Endothelial cell (in vitro differentiated cells): ENCODE data around the gene SERPINA1. TPM values are rescaled to one million over a fixed set of nuclear protein-coding genes. Genes with fewer than 3 reads are reported as not detected.

ENCODE experiments used
- DNase-seq: peaks from one replicate; pipeline ENCODE4 v3.0.0; 2021; ENCODE audit warnings: low spot score
- H3K27ac Mint-ChIP-seq: one replicate; pipeline ENCODE4 v1.8.0; 2021; ENCODE audit warnings: mixed read lengths, inconsistent platforms; ENCODE audit not compliant: unreplicated experiment
- H3K27me3 Mint-ChIP-seq: one replicate; pipeline ENCODE4 v1.8.0; 2021; ENCODE audit warnings: mild to moderate bottlenecking, moderate library complexity, mixed read lengths, inconsistent platforms; ENCODE audit not compliant: unreplicated experiment
- H3K36me3 Mint-ChIP-seq: one replicate; pipeline ENCODE4 v1.8.0; 2021; ENCODE audit warnings: mild to moderate bottlenecking, low read depth, mixed read lengths, inconsistent platforms; ENCODE audit not compliant: unreplicated experiment
- H3K4me1 Mint-ChIP-seq: one replicate; pipeline ENCODE4 v1.8.0; 2021; ENCODE audit warnings: mild to moderate bottlenecking, mixed read lengths, inconsistent platforms; ENCODE audit not compliant: unreplicated experiment
- H3K4me3 Mint-ChIP-seq: one replicate; pipeline ENCODE4 v1.8.0; 2021; ENCODE audit warnings: mild to moderate bottlenecking, mixed read lengths, inconsistent platforms; ENCODE audit not compliant: unreplicated experiment
- H3K9me3 Mint-ChIP-seq: one replicate; pipeline ENCODE4 v1.8.0; 2021; ENCODE audit warnings: mixed read lengths, inconsistent platforms; ENCODE audit not compliant: unreplicated experiment
- CTCF ChIP-seq: fragments of 200-600 bp; sonication (generic); IDR thresholded peaks from one replicate; pipeline ENCODE4 v1.5.0; 2021; ENCODE audit warnings: antibody characterized with exemption; ENCODE audit not compliant: unreplicated experiment
- total RNA-seq: library from RNA; stranded (reverse); fragmentation: NEBNext Ultra II Directional; extraction: Animal tissue kit (Norgen Biotek cat#: 25700); gene quantifications from one replicate; pipeline ENCODE4 v1.2.1, GENCODE V29; 2021; ENCODE audit not compliant: unreplicated experiment

SERPINA1 gene
- total RNA-seq, 1 donor from 2014 or later: not detected

GRCh38 chr14:94394581-94395207 lies 6.3 kb upstream of the SERPINA1 start:
- Mint-ChIP-seq H3K4me1 (peaks cover 3% of the 10 kb centered on the region), H3K27ac (no peak overlapping the region), H3K4me3 (no peak overlapping the region), H3K27me3 (peaks cover 6% of the 10 kb centered on the region), H3K9me3 (no peaks in the 10 kb centered on the region), H3K36me3 (no peaks in the 10 kb centered on the region)
- TF ChIP-seq CTCF: no peak
- no peak for DNase-seq

GRCh38 chr14:94394025-94394493 lies 5.7 kb upstream of the SERPINA1 start:
- peaks cover 3% of the 10 kb centered on the region for H3K4me1 Mint-ChIP-seq
- DNase-seq: no peak
- TF ChIP-seq CTCF: no peak
- no peak overlapping the region for H3K27ac Mint-ChIP-seq
- H3K27me3 Mint-ChIP-seq: peaks cover 6% of the 10 kb centered on the region
- H3K4me3 Mint-ChIP-seq: no peak overlapping the region
- no peaks in the 10 kb centered on the region for H3K36me3 Mint-ChIP-seq
- no peaks in the 10 kb centered on the region for H3K9me3 Mint-ChIP-seq

GRCh38 chr14:94393474-94393873 lies 5.1 kb upstream of the SERPINA1 start:
- Mint-ChIP-seq H3K27me3 (peaks cover 6% of the 10 kb centered on the region), H3K9me3 (no peaks in the 10 kb centered on the region), H3K4me1 (peaks cover 3% of the 10 kb centered on the region), H3K36me3 (no peaks in the 10 kb centered on the region), H3K27ac (no peak overlapping the region), H3K4me3 (no peak overlapping the region)
- no peak for DNase-seq
- TF ChIP-seq CTCF: no peak

- H3K9me3 Mint-ChIP-seq: no peaks in the 10 kb centered on the region
- DNase-seq: no peak
- H3K4me3 Mint-ChIP-seq: no peak overlapping the region
- H3K27ac Mint-ChIP-seq: no peak overlapping the region
- no peaks in the 10 kb centered on the region for H3K36me3 Mint-ChIP-seq
- TF ChIP-seq CTCF: no peak
- H3K4me1 Mint-ChIP-seq: peaks cover 3% of the 10 kb centered on the region
- peaks cover 6% of the 10 kb centered on the region for H3K27me3 Mint-ChIP-seq
These were observed 4.1 kb upstream of the SERPINA1 start for GRCh38 chr14:94392510-94392935.

- Mint-ChIP-seq H3K9me3 (no peaks in the 10 kb centered on the region), H3K4me1 (peaks cover 3% of the 10 kb centered on the region), H3K27ac (no peak overlapping the region), H3K27me3 (peaks cover 7% of the 10 kb centered on the region), H3K36me3 (no peaks in the 10 kb centered on the region), H3K4me3 (no peak overlapping the region)
- DNase-seq: no peak
- TF ChIP-seq CTCF: no peak
These were observed 3.0 kb upstream of the SERPINA1 start for GRCh38 chr14:94391281-94391975.
